Kidney (tissue), 14 donors: ENCODE results near the gene KLHL29. TPM values are rescaled to one million over a fixed set of nuclear protein-coding genes. Genes with fewer than 3 reads are reported as not detected.
A peak's percentile ranks its signal among the peaks of the same experiment; 100 is the strongest.

Source experiments
- DNase-seq, 5 donors: peaks; one replicate each; pipeline ENCODE4 v3.0.0-alpha.2; 2013 to 2020
- FAIRE-seq: peaks from 2 replicates; lab custom pipeline; 2012; peaks lifted over from hg19 to GRCh38; lab: Jason Lieb, UNC
- H3K27ac ChIP-seq, 2 donors: one replicate each; pipeline ENCODE4 v1.7.0; 2013; ENCODE audit warnings: low read depth in 2 of 2, low read length in 2 of 2, inconsistent platforms in 1 of 2
- H3K27me3 ChIP-seq: one replicate; pipeline ENCODE4 v1.7.1; 2013; ENCODE audit warnings: low read length, inconsistent platforms; ENCODE audit not compliant: control insufficient read depth, insufficient read depth
- H3K36me3 ChIP-seq, 3 donors: one replicate each; pipeline versions ENCODE4 v1.7.0 to v1.7.1; 2013; ENCODE audit warnings: low read length in 3 of 3, control low read depth in 1 of 3, inconsistent platforms in 1 of 3; ENCODE audit not compliant: insufficient read depth in 3 of 3, control insufficient read depth in 2 of 3
- H3K4me1 ChIP-seq, 3 donors: one replicate each; pipeline versions ENCODE4 v1.7.0 to v1.7.1; 2013; ENCODE audit warnings: low read length in 3 of 3, inconsistent platforms in 1 of 3, low read depth in 1 of 3; ENCODE audit not compliant: control insufficient read depth in 2 of 3, insufficient read depth in 2 of 3
- H3K4me3 ChIP-seq, 3 donors: one replicate each; pipeline versions ENCODE4 v1.7.0 to v1.8.1; 2013; ENCODE audit warnings: low read length in 3 of 3, control low read depth in 1 of 3, inconsistent platforms in 1 of 3
- H3K9ac ChIP-seq, 3 donors: one replicate each; pipeline versions ENCODE4 v1.7.0 to v1.7.1; 2013; ENCODE audit warnings: low read length in 3 of 3, control low read depth in 1 of 3, inconsistent platforms in 1 of 3
- H3K9me3 ChIP-seq, 3 donors: one replicate each; pipeline versions ENCODE4 v1.7.0 to v1.7.1; 2013; ENCODE audit warnings: low read length in 3 of 3, control low read depth in 1 of 3, inconsistent platforms in 1 of 3; ENCODE audit not compliant: control insufficient read depth in 2 of 3, insufficient read depth in 1 of 3
- CTCF ChIP-seq: IDR thresholded peaks from 3 replicates; pipeline ENCODE4 v1.5.1; 2012; ENCODE audit warnings: mild to moderate bottlenecking, moderate library complexity, borderline replicate concordance; ENCODE audit not compliant: insufficient read depth; ENCODE audit errors: extremely low read depth
- intact Hi-C: fragments of 100-400 bp; cut with DNase I; formaldehyde crosslinking; loops from one replicate; pipeline ENCODE4 v1.11.1; 2022
- polyA plus RNA-seq: library from polyadenylated mRNA; stranded (reverse); fragments of 350-450 nt; fragmentation: Illumina TruSeq; extraction: RNeasy Lipid Tissue Mini Kit (QIAGEN cat#74804); gene quantifications from one replicate; pipeline ENCODE4 v1.2.3, GENCODE V29; 2014; ENCODE audit warnings: low read depth, low replicate concordance; ENCODE audit not compliant: insufficient read depth
- total RNA-seq: library from RNA; stranded (reverse); fragmentation: NEBNext Ultra II Directional; extraction: Animal tissue kit (Norgen Biotek cat#: 25700); gene quantifications from one replicate; pipeline ENCODE4 v1.2.1, GENCODE V29; 2021
- donor health status: control.
- donor health status: control.
- donor health status: control.
- donor health status: control.
- donor health status: control.
- donor health status: DM: yes; HTN: yes; CAD: no.
- donor health status: Normal renal cell carcinoma (clear cell type).

KLHL29 gene
- total and polyA plus RNA-seq, 2 donors from 2014 or later = 1.5 to 10.5 TPM

- intact Hi-C loops = no loop called here
- TF ChIP-seq CTCF = no peak
Observed at GRCh38 chr2:23531881-23532280, 146.9 kb downstream of the KLHL29 start.

GRCh38 chr2:23532391-23533337, 147.7 kb downstream of the KLHL29 start:
- FAIRE-seq (no peak), DNase-seq (peak in 2 of 5 donors; percentile 48 to 75)
- TF ChIP-seq CTCF = no peak
- Histone ChIP-seq H3K27me3 (no peaks in the 10 kb centered on the region), H3K36me3 (no peaks in the 10 kb centered on the region), H3K4me3 (no peak overlapping the region), H3K4me1 (no peaks in the 10 kb centered on the region), H3K27ac (no peak overlapping the region), H3K9me3 (no peaks in the 10 kb centered on the region), H3K9ac (no peak overlapping the region)
- intact Hi-C loops = no loop called here

More at GRCh38 chr2:23531881-23532280, 146.9 kb downstream of the KLHL29 start:
- Histone ChIP-seq H3K4me3 (no peak overlapping the region), H3K4me1 (no peaks in the 10 kb centered on the region), H3K36me3 (no peaks in the 10 kb centered on the region), H3K9ac (no peak overlapping the region), H3K9me3 (no peaks in the 10 kb centered on the region), H3K27ac (no peak overlapping the region), H3K27me3 (no peaks in the 10 kb centered on the region)
- FAIRE-seq (no peak), DNase-seq (no peak)

GRCh38 chr2:23533338-23533695, 148.3 kb downstream of the KLHL29 start:
- FAIRE-seq = no peak

More at GRCh38 chr2:23533338-23533695, 148.3 kb downstream of the KLHL29 start:
- intact Hi-C loops = no loop called here
- Histone ChIP-seq H3K4me1 (no peaks in the 10 kb centered on the region), H3K27ac (no peak overlapping the region), H3K9me3 (no peaks in the 10 kb centered on the region), H3K4me3 (no peak overlapping the region), H3K36me3 (no peaks in the 10 kb centered on the region), H3K27me3 (no peaks in the 10 kb centered on the region), H3K9ac (no peak overlapping the region)
- DNase-seq = peak in 2 of 5 donors; percentile 49 to 62
- no peak for TF ChIP-seq CTCF
